Measurements from ENCODE around the gene SCART1. TPM values are rescaled to one million over a fixed set of nuclear protein-coding genes. Genes with fewer than 3 reads are reported as not detected.

The SCART1 gene
- total and polyA plus RNA-seq, 2 donors (not counting 1 experiment from before 2014, with no cell fraction given), result 0.84 to 2.5 TPM

GRCh38 chr10:133415752-133416151, 38.0 kb upstream of the SCART1 start:
- no peak overlapping the region for H3K4me3 ChIP-seq (replicated peaks in 1 of 4; ENCODE audit: control extremely low read depth in 1 of 4, insufficient read depth in 1 of 4, low read depth in 3 of 4, low read length in 4 of 4)
- TF ChIP-seq, protein P1, sequence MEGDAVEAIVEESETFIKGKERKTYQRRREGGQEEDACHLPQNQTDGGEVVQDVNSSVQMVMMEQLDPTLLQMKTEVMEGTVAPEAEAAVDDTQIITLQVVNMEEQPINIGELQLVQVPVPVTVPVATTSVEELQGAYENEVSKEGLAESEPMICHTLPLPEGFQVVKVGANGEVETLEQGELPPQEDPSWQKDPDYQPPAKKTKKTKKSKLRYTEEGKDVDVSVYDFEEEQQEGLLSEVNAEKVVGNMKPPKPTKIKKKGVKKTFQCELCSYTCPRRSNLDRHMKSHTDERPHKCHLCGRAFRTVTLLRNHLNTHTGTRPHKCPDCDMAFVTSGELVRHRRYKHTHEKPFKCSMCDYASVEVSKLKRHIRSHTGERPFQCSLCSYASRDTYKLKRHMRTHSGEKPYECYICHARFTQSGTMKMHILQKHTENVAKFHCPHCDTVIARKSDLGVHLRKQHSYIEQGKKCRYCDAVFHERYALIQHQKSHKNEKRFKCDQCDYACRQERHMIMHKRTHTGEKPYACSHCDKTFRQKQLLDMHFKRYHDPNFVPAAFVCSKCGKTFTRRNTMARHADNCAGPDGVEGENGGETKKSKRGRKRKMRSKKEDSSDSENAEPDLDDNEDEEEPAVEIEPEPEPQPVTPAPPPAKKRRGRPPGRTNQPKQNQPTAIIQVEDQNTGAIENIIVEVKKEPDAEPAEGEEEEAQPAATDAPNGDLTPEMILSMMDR (conservative IDR thresholded peaks at IDR 0.05 in 1 of 2, IDR thresholded peaks at IDR 0.05 in 1 of 2; ENCODE audit: low read depth in 1 of 2, low read length in 2 of 2), result no peak
- TF ChIP-seq EZH2 (IDR thresholded peaks at IDR 0.05; ENCODE audit: low read length, missing control alignments), result no peak
- no peak overlapping the region for H3K4me2 ChIP-seq (ENCODE audit: extremely low read depth, insufficient read depth, low read length)
- no peaks in the 10 kb centered on the region for H3K79me2 ChIP-seq (ENCODE audit: control insufficient read depth, insufficient read depth, low read length)
- no peak overlapping the region for H2AFZ ChIP-seq (ENCODE audit: low read length)
- H3K9me3 ChIP-seq (ENCODE audit: control insufficient read depth, insufficient read depth, low read depth, low read length), result no peaks in the 10 kb centered on the region
- no peak for DNase-seq (ENCODE audit: low read depth in 2 of 2)
- no peak overlapping the region for H3K27ac ChIP-seq (ENCODE audit: insufficient read depth, low read length)
- H3K4me1 ChIP-seq (ENCODE audit: control insufficient read depth, extremely low read depth, insufficient read depth, low read length), result no peaks in the 10 kb centered on the region
- H4K20me1 ChIP-seq (ENCODE audit: control insufficient read depth, extremely low read depth, insufficient read depth, low read length), result no peaks in the 10 kb centered on the region
- H3K27me3 ChIP-seq (ENCODE audit: control insufficient read depth, insufficient read depth, low read length), result no peaks in the 10 kb centered on the region
- no peak overlapping the region for H3K9ac ChIP-seq (ENCODE audit: insufficient read depth, low read length)
- H3K36me3 ChIP-seq (ENCODE audit: control insufficient read depth, insufficient read depth, low read length), result peaks cover 7% of the 10 kb centered on the region

- Histone ChIP-seq H3K4me3 (replicated peaks in 1 of 4; ENCODE audit: control extremely low read depth in 1 of 4, insufficient read depth in 1 of 4, low read depth in 3 of 4, low read length in 4 of 4) (no peak overlapping the region), H2AFZ (ENCODE audit: low read length) (no peak overlapping the region), H3K4me1 (ENCODE audit: control insufficient read depth, extremely low read depth, insufficient read depth, low read length) (no peaks in the 10 kb centered on the region), H3K4me2 (ENCODE audit: extremely low read depth, insufficient read depth, low read length) (no peak overlapping the region), H3K9me3 (ENCODE audit: control insufficient read depth, insufficient read depth, low read depth, low read length) (no peaks in the 10 kb centered on the region), H3K27ac (ENCODE audit: insufficient read depth, low read length) (no peak overlapping the region), H3K79me2 (ENCODE audit: control insufficient read depth, insufficient read depth, low read length) (no peaks in the 10 kb centered on the region), H4K20me1 (ENCODE audit: control insufficient read depth, extremely low read depth, insufficient read depth, low read length) (no peaks in the 10 kb centered on the region), H3K36me3 (ENCODE audit: control insufficient read depth, insufficient read depth, low read length) (peaks cover 9% of the 10 kb centered on the region), H3K9ac (ENCODE audit: insufficient read depth, low read length) (no peak overlapping the region), H3K27me3 (ENCODE audit: control insufficient read depth, insufficient read depth, low read length) (no peaks in the 10 kb centered on the region)
- TF ChIP-seq EZH2 (IDR thresholded peaks at IDR 0.05; ENCODE audit: low read length, missing control alignments), result no peak
- TF ChIP-seq, protein P1 (conservative IDR thresholded peaks at IDR 0.05 in 1 of 2, IDR thresholded peaks at IDR 0.05 in 1 of 2; ENCODE audit: low read depth in 1 of 2, low read length in 2 of 2), result no peak
- no peak for DNase-seq (ENCODE audit: low read depth in 2 of 2)
Measured at GRCh38 chr10:133418289-133418993, 35.3 kb upstream of the SCART1 start.

DNA sequence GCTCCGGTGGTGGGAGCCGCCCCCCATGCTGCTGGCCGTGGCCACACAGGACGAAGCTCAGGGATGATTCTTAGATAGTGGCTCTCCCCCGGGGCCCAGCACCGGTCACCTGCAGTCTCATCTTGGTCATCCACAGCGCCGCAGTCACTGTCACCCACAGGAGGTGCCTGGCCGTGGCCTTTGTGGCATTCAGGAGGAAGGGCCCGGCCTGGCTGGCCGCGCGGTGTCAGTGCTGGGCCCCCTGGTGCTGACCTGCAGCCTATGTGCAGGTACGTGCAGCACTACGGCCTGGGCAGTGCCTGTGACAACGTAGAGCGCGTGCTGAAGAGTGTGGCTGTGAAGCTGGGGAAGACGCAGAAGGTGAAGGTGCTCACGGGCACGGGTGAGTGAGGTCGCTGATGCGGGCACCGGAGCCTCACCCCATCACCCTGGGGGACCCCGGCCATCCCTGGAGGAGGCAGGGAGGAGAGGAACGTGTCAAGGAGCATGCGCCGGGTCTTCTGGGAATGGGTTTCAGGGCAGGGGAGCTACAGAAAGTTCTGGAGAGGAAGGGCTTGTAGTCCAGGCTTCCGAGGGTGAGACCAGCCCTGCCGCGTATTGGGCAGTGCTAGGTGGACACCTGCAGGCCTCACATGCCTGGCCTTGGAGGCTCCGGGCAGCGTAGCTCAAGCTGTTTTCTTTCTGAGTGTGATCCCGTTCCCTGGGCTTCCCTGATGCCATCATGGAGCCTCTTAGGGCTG, 34.4 kb upstream of the SCART1 start:
- DNase-seq (ENCODE audit: low read depth in 2 of 2), result no peak
- TF ChIP-seq, protein P1 (conservative IDR thresholded peaks at IDR 0.05 in 1 of 2, IDR thresholded peaks at IDR 0.05 in 1 of 2; ENCODE audit: low read depth in 1 of 2, low read length in 2 of 2), result no peak
- no peak for TF ChIP-seq EZH2 (IDR thresholded peaks at IDR 0.05; ENCODE audit: low read length, missing control alignments)

More for the DNA sequence above, 34.4 kb upstream of the SCART1 start:
- H3K27me3 ChIP-seq (ENCODE audit: control insufficient read depth, insufficient read depth, low read length), result no peaks in the 10 kb centered on the region
- H3K27ac ChIP-seq (ENCODE audit: insufficient read depth, low read length), result no peak overlapping the region
- no peak overlapping the region for H3K9ac ChIP-seq (ENCODE audit: insufficient read depth, low read length)
- no peaks in the 10 kb centered on the region for H3K4me1 ChIP-seq (ENCODE audit: control insufficient read depth, extremely low read depth, insufficient read depth, low read length)
- no peaks in the 10 kb centered on the region for H3K79me2 ChIP-seq (ENCODE audit: control insufficient read depth, insufficient read depth, low read length)
- H2AFZ ChIP-seq (ENCODE audit: low read length), result no peak overlapping the region
- no peak overlapping the region for H3K4me3 ChIP-seq (replicated peaks in 1 of 4; ENCODE audit: control extremely low read depth in 1 of 4, insufficient read depth in 1 of 4, low read depth in 3 of 4, low read length in 4 of 4)
- no peaks in the 10 kb centered on the region for H3K9me3 ChIP-seq (ENCODE audit: control insufficient read depth, insufficient read depth, low read depth, low read length)
- no peak overlapping the region for H3K4me2 ChIP-seq (ENCODE audit: extremely low read depth, insufficient read depth, low read length)
- H3K36me3 ChIP-seq (ENCODE audit: control insufficient read depth, insufficient read depth, low read length), result peaks cover 9% of the 10 kb centered on the region
- no peaks in the 10 kb centered on the region for H4K20me1 ChIP-seq (ENCODE audit: control insufficient read depth, extremely low read depth, insufficient read depth, low read length)

All from fibroblast of lung (primary cell).